LNCAP (cell line): ENCODE measurements around the gene NFASC.

Source experiments
- CTCF ChIP-seq: fragments of 450-650 bp; IDR thresholded peaks from 2 replicates; pipeline ENCODE4 v1.5.1; 2017; ENCODE audit warnings: mild to moderate bottlenecking

NFASC gene

DNA sequence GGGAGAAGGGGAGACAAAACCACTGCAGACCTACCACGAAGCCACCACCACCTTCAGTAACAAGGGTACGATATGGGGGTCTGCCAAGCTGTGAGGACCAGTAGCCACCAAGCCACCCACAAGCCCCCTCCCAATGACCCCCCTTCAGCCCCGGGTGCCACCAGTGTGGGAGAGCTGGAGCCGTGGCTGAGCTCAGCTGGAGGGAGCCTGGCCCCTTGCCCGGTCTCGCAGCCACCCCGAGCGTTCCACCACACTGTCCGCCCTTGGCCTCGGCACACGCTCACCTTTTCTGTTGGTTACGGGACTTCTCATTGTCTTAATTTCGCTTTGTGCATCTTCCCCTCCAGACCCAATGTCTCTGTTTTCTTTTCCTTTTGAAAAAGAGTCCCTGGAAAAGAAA is 145.9 kb downstream of the NFASC start:
- no peak for TF ChIP-seq CTCF

DNA sequence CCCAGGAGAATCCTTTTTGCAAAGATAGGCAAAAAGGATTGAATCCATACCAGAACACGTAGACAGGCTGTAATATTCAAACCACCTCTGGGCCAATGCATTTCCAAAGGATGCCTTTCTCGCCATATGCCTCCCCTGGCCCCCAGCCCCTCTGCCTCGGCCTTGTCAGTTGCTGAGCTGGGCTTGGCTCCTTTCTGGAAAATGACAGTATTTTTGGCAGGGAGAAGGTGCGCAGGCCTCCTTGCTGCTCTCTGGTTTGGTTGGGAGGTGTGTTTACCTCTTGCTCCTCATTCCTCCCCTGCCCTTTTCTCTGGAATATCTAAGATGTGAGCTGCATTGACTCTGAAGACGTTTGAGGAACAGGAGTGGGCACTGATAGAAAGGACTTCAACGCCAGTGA is 146.3 kb downstream of the NFASC start:
- no peak for TF ChIP-seq CTCF

- TF ChIP-seq CTCF = no peak
Observed at GRCh38 chr1:205017766-205018165, 147.1 kb downstream of the NFASC start.

GRCh38 chr1:205018381-205018780 is 147.7 kb downstream of the NFASC start:
- no peak for TF ChIP-seq CTCF

DNA sequence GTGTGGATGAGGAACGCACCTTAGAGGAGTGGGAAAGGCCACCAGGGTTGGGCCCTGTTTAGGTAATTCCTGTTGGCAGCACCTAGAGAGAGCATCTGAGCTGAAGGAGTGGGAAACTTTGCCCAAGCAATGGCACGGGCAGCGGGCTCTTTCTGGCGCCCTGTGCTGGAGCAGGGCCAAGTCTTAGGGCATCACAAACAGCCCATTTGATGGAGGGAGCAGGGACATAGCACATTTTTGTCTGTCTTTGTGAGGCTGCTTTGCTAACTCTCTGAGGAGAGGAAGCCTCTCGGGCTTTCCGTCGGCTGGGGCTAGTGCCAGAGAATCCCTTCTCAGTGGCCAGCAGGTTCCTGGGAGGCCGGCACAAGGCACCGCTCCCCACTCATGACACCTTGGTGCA is 149.8 kb downstream of the NFASC start:
- no peak for TF ChIP-seq CTCF

- no peak for TF ChIP-seq CTCF
Observed at GRCh38 chr1:205024679-205025078, 154.0 kb downstream of the NFASC start.

- no peak for TF ChIP-seq CTCF
Observed at GRCh38 chr1:205025239-205025638, 154.6 kb downstream of the NFASC start.

GRCh38 chr1:205026181-205026580 is 155.5 kb downstream of the NFASC start:
- no peak for TF ChIP-seq CTCF
